HG03457 (cell line): ENCODE measurements around the gene TIMMDC1.
A peak's percentile ranks its signal among the peaks of the same experiment; 100 is the strongest.
"Not testable (repeated sequence)": the region's sequence is repeated elsewhere in the genome, so short reads cannot be mapped to it uniquely, and the experiment has no call there.

Source experiments
- ATAC-seq: cut with Tn5 transposase; IDR thresholded peaks from one replicate; pipeline ENCODE4 v1.9.1; 2021; ENCODE audit warnings: moderate number of reproducible peaks; ENCODE audit not compliant: unreplicated experiment

Gene TIMMDC1

DNA sequence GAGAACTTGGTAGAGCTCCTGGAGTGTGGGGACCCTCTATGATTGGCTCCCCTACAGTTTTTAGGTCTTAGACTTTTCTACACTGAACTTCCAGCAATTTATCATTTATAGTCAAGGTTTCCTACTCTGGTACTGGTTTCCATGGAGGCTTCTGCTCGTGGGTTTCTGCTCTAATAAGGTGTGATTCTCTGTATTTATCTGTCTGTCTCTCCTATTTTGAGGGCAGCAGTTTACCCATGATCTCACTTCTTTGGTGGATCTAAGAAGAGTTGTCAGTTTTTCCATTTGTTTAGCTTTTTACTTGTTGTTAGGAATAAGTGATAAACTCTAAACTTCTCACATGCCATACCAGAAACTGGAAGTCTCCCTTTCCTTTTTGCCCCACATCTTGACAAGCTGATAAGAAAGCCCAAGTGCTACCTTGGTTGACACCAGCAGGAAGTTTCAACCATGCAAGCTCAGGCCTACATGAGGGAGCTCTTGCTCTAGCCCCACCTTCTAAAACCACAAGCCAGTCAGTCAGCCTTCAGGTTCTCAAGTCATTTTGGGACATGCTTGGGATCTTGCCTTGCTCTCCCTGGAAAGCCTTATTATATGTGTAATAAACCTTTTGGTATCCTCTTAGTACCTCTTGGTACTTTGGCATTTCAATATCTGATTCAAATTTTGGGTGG lies 10.0 kb downstream of the TIMMDC1 start:
- no peak for ATAC-seq

DNA sequence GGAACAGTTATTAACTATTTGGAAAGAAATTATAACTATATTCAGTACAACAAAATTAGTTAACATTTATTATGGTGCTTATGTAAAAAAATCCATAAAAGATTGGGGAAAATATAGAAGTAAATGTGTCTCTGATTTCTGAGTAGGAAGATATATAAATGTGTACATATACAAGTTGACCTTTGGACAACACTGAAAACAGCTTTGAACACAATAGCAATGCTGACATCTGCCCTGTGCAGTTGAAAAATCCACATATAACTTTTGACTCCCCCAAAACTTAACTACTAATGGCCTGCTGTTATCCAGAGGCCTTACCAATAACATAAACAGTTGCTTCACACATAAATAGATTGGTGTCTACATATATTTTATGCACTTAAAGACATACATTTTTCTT lies 12.3 kb downstream of the TIMMDC1 start:
- ATAC-seq, result no peak

DNA sequence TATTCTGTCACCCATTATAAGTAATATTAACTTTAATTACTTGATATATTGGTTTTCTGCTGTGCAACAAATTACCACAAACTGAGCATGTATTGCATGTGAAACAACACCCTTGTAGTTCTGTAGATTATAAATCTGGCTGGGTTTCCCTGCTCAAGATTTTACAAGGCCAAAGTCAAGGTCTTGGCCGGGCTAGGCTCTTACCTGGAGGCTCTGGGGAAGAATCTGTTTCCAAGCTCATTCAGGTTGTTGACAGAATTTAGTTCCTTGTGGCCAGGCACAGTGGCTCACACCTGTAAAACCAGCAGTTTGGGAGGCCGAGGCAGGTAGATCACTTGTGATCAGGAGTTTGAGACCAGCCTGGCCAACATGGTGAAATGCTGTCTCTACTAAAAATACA lies 16.3 kb downstream of the TIMMDC1 start:
- no peak for ATAC-seq

DNA sequence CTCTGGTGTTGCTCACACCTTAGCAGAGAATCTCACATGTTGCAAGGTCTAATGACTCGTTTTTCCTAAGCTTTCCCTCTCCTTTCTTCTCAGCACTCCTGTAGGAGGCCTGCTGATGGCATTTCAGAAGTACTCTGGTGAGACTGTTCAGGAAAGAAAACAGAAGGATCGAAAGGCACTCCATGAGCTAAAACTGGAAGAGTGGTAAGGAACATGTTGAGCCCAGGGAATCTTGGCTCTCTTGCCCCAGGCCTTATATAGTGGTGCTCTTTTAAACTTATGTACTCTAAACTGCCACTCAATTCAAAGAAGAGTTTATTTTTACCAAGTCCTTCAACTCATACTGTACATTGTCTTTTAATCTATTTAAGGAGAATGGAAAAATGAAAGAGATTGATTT lies 18.8 kb downstream of the TIMMDC1 start:
- no peak for ATAC-seq

DNA sequence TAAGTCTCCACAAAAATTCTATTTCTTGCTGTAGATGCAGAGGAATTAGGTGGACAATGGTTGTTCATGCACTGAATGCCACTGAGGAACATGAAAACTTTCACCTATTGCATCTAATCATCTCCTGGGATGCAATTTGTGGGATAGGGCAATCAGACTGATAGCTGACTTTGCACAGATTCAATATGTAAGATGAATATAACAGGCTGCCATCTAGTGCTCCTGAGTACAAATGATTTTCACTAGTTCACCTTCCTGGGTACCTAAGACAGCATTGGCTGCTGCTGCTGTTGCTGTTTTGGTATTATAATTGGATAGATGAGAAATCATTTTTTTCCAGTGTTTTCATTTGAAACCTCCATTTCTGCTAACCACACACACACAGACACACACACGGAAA lies 19.7 kb downstream of the TIMMDC1 start:
- no peak for ATAC-seq

DNA sequence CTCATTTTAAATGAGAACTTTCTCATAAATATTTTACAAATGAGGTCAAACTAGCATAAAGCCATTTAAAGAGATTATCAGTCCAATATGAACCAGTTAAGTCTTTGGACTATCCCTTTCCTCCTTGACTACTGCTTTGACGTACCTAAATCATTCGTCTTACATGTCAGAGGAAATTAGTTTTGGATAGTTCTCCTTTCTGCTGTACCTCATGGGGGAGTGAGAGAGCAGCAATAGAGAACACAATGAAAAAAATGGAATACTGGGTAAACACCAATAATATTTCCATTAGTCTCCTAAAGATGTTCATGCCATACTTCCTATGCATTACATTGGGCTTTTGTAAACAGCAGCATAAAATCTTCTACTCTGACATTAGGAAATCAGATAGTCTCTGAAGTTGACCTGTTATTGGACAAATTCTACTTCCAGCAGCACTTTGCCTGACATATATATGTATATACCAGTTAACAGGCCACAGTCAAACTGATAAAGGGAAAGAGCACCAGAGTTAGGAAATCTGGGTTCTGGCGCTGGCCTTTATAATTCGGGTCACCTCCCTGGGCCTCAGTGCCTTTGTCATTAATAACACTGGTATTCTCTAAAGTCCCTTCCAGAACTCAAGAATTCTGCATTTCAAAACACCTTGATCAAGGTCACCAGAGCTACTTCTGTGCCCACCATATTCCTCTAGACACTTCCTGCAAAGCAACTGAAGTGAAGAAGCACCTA lies 26.8 kb downstream of the TIMMDC1 start:
- ATAC-seq, result no peak

DNA sequence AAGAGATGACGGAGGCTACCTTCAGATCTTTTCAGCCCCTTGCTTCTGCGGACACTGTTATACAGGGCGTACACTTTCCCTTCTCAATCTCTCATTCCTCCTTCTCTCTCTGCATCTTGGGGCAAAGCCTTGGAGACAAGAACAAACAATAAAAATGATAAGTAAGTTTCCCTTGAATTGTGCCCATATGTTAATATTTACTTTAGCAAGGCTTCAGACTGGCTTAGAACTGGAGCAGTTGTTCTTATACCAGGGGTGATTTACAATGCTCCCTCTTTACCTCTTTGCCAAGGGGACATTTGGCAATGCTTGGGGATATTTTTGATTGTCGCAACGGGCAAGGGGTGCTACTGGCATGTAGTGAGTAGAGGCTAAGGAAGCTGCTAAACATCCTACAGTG lies 29.4 kb downstream of the TIMMDC1 start:
- ATAC-seq, result no peak

DNA sequence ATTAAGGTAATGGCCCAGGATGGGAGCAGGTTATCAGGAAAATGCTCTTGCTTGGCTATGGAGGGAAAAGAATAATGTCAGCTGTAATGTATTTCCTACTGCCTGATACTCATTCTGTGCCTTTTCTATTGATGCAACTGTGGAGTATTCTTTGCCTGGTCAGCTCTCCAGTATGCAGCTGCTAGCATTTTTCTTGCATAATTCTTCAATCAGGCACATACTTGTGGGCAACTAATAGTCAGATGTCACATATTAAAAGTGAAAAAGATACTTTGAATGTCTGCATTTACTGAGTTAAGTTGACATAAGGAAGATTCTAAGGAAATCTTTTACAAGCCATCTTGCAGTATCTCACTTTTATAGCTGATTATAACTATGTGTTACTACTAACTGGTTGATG lies 31.5 kb downstream of the TIMMDC1 start:
- no peak for ATAC-seq

DNA sequence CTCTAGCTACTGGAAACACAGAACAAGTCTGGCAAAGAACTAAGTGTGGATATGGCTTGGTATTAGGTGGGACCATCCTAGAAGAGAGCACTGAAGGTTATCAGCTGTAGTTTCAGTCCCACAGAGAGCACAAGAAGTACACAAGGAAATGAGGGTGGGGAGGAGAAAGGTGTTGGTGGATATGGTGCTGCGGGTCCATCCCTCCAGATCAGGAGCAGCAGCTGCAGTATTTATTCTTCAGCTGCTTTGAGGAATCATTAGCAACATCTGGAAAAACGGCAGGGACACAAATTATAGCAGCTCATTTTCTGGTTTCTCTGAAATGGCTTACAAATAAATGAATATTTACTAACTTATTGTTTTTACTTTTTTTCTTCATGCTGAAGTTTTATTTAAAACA lies 32.1 kb downstream of the TIMMDC1 start:
- ATAC-seq, result no peak

DNA sequence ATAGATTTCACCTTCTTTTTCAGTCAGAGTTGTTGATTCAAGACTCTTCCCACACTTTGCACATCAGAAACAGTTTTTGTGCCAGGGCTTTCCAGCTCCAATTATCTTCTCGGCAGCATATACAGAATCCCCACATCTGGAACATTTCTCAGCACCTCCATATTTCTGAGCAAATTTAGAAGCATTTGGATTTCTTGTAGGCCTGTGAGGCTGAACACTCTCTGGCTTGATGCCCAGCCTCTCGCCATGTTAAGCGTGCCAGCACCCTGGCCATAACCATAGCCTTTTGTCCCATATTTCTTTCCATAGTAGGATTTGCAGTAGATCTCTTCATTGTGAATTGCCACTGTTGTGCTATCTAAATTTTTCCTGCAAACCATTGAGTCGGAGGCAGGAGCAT lies 32.8 kb downstream of the TIMMDC1 start:
- ATAC-seq, result no peak

DNA sequence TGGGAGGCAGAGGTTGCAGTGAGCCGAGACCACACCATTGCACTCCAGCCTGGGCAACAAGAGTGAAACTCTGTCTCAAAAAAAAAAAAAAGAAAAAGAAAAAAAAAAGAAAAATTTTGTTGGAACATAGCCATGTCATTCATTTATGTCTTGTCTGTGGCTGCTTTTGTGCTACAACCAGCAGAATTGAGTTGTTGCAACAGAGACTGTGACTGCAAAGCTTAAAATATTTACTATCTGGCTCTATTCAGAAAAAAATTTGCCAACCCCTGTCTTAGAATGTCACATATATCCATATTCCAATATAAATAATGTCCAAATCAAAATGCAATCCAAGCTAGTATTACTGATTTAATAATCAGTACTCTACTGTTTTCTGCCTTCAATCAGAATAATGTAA lies 35.9 kb downstream of the TIMMDC1 start:
- no peak for ATAC-seq

DNA sequence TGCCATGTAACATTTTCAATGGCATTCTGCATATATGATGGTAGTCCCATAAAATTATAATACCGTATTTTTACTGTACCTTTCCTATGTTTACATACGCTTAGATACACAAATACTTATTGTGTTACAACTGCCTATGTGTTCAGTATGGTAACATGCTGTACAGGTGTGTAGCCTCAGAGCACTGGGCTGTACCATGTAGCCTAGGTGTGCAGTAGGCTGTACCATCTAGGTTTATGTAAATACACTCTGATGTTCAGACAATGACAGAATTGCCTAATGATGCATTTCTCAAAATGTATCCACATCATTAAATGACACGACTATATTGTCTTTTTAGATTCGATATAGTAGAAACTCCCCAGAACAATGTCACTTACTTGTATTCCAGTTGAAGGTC lies 38.4 kb downstream of the TIMMDC1 start:
- ATAC-seq, result no peak

DNA sequence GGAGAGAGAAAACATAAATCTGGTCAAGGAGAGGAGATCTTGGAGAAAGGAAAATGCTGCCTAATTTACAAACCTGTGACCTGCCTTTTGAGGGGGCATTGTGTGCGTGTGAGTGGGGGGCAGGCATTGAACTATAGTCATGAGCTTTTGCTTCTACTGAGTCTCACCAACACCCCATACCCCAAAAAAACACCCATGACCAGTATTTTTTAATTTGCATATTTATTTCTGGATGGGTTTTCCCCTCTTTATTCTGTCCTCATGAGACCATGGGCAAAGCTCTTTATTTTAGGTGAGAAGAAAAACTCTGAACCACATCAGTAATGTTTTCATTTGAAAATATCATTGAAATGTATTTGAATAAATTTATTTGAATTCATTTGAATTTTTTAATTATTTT lies 40.4 kb downstream of the TIMMDC1 start:
- no peak for ATAC-seq

DNA sequence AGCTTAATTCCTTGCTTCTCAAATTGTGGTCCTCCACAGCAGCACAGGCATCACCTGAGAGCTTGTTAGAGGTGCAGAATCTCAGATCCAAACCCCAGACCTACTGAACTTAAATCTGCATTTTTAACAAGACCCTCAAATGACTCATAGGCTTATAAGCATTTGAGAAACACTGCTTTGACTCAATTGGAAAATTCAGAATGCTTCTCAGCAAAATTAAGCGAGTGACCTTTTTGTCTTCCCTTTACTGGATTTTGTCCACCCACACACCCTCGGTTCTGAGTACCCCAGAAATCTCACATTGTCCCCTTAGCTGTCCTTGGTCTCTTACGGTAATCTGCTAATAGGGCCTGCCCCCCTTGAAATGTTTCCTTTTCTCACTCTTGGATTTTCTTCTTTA lies 43.2 kb downstream of the TIMMDC1 start:
- no peak for ATAC-seq

DNA sequence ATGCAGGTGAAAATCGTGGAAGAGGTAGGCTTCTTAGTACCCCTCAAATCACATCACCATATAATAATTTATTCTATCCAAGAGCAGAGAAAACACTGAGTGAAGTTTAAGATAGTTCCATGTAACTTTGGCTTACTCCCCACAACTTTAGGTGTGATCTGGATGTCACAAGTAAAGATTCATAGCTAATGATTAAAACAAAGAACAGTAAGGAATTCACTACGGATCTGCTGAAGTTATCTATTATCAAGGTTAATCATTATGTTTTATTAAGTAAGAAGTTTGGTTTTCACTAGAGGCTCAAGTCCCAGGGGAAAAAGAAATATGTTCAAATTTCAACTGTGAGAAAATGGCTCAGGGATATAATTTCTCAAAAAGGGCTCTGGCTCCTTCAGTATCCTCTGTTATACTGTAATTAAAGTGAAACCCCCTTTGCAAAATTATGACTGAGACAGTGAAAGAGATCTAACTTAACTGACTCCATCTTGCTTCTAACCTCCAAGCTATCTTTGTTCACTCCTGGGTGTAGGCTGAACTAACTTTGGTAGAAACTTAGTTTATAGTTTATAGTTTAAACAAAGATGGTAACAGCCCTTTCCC lies 43.9 kb downstream of the TIMMDC1 start:
- ATAC-seq, result peak; percentile 46

DNA sequence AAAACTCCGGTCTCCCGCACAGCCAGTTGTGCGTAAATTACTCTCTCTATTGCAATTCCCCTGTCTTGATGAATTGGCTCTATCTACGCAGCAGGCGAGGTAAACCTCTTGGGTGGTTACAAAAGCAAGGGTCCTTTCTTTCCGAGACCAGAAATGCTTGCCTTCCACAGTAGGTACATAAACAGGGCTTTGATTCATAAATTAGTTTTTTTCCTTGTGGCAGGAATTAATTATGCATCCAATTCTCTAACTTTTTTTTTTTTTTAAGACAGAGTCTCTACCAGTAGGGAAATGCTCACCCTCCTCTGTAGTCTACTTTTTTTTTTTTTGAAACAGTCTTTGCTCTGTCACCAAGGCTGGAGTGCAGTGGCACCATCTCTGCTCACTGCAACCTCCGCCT lies 44.8 kb downstream of the TIMMDC1 start:
- ATAC-seq, result no peak

DNA sequence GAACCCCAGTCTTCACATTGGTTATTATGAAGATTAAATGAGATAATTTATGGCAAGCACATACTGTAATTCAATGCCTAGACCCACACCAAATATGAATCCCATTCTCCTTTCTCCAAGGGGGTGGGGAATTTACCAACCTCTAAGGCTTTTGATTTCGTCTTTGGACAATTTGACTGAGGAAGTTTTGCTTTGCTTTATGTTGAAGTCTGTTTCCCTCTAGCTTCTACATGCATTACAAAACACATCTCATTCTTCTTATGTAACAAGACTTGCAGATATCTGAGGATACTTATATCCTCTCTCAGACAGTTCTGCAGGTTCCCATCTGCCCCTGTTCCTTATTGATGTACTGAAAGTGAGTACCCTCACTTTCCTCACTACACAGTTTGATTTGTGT lies 48.9 kb downstream of the TIMMDC1 start:
- no peak for ATAC-seq

DNA sequence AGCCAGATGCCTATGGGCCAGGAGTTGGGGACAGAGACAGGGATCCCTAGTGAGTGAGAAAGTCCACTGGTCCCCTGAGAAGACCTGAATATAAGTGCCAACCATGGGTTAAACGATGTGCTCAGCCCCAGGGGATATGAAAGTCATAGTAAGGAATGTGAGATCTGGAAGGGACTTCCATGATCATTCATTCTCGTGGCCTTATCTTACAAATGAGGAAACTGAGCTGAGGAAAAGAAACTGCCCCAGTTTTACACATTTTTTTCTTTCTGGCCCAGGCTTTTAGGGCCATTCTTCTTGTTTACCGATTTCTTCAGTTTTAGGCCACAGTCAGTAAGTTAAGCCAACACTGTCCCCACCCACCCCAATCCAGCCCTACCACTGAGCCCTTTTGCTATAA lies 50.0 kb downstream of the TIMMDC1 start:
- no peak for ATAC-seq

DNA sequence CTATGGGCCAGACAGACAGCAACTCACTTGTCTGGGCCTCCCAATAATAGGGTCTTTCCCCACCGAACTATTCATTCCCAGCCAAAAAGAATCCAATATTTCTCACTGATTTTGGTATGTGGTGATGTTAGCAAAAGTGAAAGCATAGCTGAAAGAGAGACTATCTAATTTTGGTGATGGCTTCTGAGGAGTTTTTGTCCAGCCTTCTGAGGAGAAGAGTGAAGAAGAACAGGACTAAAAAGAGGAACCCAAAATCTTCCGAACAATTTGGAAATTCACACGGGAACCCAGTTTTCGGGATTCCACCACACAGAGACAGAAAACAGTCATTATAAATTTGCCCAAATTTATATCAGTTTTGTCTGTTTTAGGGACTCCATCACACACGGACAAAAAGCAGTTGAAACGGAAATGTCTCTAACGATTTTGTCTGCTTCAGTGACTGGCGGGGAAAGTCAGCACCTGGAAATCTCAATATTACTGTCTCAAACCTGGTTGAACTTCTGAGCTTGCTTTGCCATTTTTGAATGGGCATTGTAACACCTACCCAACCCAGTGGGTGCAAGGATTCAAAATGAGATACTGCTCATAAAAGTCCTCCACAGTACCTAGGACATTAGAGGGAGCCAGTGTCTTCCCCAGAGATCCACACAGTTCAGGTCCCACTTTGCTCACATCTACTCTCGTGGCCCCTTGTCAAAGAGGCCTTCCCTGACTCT lies 52.0 kb downstream of the TIMMDC1 start:
- ATAC-seq, result no peak

DNA sequence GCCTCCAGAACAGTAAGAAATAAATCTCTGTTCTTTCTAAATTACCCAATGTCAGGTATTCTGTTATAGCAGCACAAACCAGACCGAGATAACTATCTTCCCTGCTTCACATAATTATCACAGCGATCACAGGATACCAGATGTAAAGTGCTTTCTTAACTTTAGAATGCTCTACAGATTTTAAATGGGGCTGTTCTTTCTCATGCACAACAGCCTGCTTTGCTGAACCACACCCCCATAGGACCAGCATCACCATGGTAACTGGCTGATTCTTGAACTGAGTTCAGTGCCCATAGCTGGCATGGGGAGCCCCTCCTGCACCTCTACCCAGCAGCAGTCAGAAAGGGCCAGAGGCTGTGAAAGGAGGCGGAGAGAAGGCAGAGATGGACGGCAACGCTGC lies 53.3 kb downstream of the TIMMDC1 start:
- no peak for ATAC-seq

DNA sequence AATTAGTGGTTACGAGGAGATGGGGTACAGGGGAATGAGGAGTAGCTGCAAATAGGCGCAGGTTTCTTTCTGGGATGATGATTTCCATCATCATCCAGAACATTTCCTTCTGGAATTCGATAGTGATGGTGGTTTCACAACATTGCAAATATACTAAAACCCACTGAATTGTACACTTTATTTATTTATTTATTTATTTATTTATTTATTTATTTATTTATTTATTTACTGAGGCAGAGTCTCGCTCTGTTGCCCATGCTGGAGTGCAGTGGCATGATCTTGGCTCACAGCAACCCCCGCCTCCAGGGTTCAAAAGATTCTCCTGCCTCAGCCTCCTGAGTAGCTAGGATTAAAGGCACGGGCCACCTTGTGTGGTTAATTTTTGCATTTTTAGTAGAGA lies 54.6 kb downstream of the TIMMDC1 start:
- ATAC-seq, result not testable (repeated sequence)
